GM21515 (cell line): ENCODE results near the gene SKAP2.

Experiments used
- ATAC-seq: cut with Tn5 transposase; IDR thresholded peaks from one replicate; pipeline ENCODE4 v1.9.1; 2021; ENCODE audit not compliant: unreplicated experiment

The SKAP2 gene

GRCh38 chr7:26642416-26642815, 222.0 kb downstream of the SKAP2 start:
- ATAC-seq, result no peak

GRCh38 chr7:26639695-26640094, 224.7 kb downstream of the SKAP2 start:
- ATAC-seq, result no peak

DNA sequence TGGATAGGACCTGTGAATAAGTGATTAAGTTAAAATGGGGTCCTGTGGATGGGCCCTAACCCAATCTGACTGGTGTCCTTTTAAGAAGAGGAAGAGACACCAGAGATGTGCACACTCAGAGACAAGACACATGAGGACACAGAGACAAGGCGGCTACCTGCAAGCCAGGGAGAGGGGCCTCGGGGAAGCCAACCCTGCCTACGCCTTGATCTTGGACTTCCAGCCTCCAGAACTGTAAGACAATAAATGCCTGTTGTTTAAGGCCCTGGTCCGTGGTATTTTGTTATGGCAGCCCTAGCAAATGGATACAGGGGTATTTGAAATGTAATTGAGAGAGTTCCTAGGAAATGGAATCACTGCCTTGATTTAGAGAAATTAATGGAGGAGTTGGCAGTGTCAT, 225.3 kb downstream of the SKAP2 start:
- no peak for ATAC-seq

- ATAC-seq, result no peak
These were observed 226.2 kb downstream of the SKAP2 start for GRCh38 chr7:26638140-26638539.

DNA sequence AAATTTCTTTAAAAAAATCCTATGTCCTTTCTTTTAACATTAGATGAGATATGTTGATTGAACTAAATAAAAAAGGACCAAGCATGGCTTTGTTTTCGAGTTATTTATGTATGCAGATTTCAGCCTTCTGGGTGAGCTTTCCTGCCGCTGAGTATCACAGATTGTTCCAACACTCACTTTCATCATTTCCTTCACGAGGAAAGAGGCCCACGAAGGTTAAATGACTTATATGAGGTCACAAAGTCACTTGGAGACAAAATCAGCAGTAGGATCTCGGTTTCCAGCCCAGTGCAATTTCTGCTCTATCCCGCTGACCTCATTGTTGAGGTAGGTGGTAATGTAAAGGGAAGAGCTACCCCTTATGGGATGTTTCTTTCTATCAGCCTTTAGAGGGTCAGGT, 226.8 kb downstream of the SKAP2 start:
- ATAC-seq, result no peak

- no peak for ATAC-seq
These were observed 227.6 kb downstream of the SKAP2 start for GRCh38 chr7:26636808-26637207.

- ATAC-seq, result no peak
These were observed 230.8 kb downstream of the SKAP2 start for GRCh38 chr7:26633557-26633956.

DNA sequence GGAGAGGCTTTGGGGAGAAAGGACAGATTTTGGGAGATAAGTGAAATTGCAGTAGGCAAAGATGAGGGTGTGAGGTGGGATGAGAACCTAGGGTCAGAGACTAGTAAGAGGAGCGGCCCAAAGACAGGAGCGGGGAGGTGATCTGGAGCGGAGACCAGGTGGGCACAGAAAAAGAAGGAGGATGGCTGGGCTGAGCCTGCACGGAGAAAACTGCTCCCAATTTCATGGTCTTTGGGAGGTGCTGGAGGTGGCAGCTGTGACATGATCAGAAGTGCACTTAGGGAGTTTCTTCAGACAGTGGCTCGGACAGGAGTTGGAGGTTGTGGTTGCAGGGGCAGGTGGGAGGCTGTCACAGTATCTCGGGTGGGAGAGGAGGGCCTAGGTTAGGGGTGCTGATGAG, 232.8 kb downstream of the SKAP2 start:
- no peak for ATAC-seq

- no peak for ATAC-seq
These were observed 233.3 kb downstream of the SKAP2 start for GRCh38 chr7:26630941-26631580.

DNA sequence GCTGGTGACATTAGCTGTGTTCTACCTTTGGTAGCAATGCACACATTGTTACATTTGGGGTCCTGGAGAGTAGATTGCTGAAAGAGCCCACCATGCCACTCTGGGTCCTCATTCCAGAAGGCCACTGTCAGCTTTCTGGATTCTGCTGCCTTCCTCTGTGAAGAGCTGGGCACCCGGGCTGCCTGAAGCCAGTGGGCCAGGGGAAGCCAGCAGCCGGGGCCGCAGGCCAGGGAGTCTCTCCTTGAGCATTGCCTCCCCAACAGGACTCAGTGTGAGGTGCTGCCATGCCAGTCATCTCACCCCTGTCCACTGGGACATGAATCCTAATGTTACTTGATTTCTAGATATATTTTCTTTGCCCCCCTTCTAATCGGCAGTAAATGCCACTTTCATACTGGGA, 234.0 kb downstream of the SKAP2 start:
- ATAC-seq, result no peak

DNA sequence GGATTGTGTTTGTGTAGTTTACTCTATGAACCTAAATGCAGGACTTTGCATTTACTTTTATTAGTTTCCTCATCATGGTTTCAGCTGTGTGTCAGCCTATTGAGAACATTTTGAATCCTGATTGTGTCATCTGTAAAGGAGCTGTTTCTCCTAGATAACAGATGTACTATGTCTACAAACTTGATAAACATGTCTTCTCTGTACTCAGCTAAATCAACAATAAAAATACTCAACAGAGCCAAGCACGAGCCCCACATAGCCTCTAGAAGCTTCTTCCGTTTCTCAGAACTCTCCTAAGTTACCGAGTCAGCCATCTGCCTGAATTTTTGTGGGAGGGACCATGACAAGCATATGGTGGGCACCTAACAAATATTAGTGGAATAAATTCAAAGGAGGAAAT, 234.7 kb downstream of the SKAP2 start:
- no peak for ATAC-seq

DNA sequence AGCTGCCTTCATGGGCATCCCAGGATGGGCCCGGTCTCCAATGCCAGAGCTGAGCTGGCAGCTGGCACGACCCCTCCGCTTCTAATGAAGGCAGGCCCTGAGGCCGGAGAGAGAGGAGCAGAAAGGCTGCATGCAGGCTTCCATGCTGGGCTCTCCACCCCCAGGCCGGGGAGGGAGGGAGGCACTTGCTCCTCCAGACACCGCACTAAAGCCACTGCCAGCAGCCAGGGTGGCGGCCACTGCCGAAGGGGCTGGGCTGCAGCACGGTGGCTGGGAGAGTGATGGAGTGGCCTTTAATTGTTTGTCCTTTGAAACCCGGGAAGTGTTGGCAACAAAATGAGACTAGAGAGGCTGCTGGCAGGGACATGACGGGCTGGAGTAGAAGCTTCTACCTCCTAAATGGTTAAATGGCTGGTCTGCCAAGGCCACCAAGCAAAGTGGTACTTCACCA, 236.5 kb downstream of the SKAP2 start:
- no peak for ATAC-seq

DNA sequence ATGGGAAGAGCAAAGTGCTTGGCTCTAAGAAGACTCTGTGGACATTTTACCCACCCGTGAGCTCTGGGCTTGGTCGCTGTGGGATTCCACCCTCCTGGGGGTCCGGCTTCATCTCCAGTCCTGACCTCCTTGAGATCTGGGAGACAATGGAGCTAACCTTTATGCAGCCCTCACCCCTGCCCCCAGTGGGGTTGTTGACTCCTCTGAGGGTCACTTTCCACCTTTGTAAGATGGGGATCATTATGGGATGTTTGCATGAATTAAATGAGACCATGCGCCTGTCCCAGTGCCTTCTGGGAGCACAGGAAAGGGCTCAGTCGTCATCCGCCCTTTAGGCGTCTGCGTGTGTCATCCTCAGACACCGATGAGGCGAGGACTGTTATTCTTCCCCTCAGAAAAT, 237.2 kb downstream of the SKAP2 start:
- ATAC-seq, result no peak

GRCh38 chr7:26626687-26627086, 237.7 kb downstream of the SKAP2 start:
- no peak for ATAC-seq

GRCh38 chr7:26626156-26626555, 238.2 kb downstream of the SKAP2 start:
- no peak for ATAC-seq

- no peak for ATAC-seq
These were observed 239.1 kb downstream of the SKAP2 start for GRCh38 chr7:26625286-26625685.

- ATAC-seq, result no peak
These were observed 239.6 kb downstream of the SKAP2 start for GRCh38 chr7:26624839-26625238.

GRCh38 chr7:26624431-26624830, 240.0 kb downstream of the SKAP2 start:
- ATAC-seq, result no peak

DNA sequence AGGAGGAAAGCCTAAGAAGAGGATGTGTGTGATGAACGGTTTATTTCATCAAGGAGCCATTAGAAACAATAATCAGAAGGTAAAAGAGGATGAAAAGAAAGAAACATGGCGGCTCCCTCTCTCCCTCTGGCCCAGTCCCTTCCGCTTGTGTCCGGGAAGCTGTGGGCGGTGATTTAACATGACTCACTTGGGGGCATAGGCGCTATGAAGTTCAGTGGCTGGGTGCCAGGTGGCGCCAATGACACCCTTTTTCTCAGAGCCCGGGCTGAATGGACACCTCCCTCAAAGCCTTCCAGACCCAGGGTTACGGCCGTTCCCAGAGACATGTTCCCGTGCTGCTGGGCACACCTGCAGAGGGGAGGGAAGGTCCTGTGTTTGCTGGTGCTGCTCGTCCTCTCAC, 244.0 kb downstream of the SKAP2 start:
- ATAC-seq, result no peak

DNA sequence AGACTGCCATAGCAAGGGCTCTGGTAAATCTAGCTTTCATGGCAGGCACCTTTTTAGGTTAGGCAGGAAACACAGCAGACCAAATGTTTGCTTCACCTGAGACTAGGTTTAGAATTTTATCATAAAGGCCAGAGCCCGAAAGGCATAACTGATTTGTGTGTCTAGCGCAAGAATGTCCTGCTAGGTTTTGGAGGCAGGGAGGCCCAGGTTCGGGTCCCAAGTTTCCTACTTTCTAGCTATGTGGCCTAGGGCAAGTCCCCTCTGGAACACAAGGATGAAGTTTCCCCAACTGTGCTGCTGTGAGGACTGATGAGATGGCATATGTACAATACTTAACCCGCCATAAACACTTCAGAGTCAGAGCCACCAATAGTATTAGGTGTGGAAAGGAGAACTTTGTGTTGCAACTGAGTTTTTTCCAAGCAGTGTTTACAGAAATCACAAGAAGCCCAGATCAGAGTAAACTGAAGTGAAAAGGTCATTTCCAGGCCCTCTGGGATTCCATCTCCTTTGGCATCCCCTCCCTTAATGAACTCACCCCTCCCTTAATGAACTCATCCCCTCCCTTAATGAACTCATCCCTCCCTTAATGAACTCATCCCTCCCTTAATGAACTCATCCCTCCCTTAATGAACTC, 244.9 kb downstream of the SKAP2 start:
- ATAC-seq, result no peak

- ATAC-seq, result no peak
These were observed 245.5 kb downstream of the SKAP2 start for GRCh38 chr7:26618898-26619297.

- ATAC-seq, result no peak
These were observed 245.9 kb downstream of the SKAP2 start for GRCh38 chr7:26618449-26618848.
